Panc1 (cell line): Measurements from ENCODE around the gene ZC3H11A. TPM values are rescaled to one million over a fixed set of nuclear protein-coding genes. Genes with fewer than 3 reads are reported as not detected.

ENCODE experiments used
- ATAC-seq: fragments of 200-7000 bp; cut with Tn5 transposase; 2 replicates; pipeline ENCODE4 v1.9.1; 2020; ENCODE audit warnings: mild to moderate bottlenecking, moderate library complexity
- BruUV-seq: library from RNA; stranded (reverse); fragments of 400-500 nt; replicated peaks from 2 replicates; lab custom pipeline; 2021; lab: Mats Ljungman, UMichigan
- CTCF ChIA-PET: fragments of 300-600 bp; sonication (Branson Sonifier 250); formaldehyde crosslinking; loops from one replicate; lab custom pipeline; 2022; ENCODE audit warnings: antibody characterized with exemption; lab: Charles Lee
- POLR2A ChIA-PET: fragments of 300-600 bp; sonication (Branson Sonifier 250); formaldehyde crosslinking; loops from one replicate; lab custom pipeline; 2022; ENCODE audit warnings: antibody characterized with exemption; lab: Charles Lee
- DNase-seq: peaks from one replicate; pipeline ENCODE4 v3.0.0-alpha.2; 2010; ENCODE audit warnings: low read depth, low spot score
- H3K27ac ChIP-seq: 2 replicates; pipeline ENCODE4 v1.5.1; 2011; ENCODE audit warnings: mild to moderate bottlenecking, low read length, inconsistent platforms
- H3K27me3 ChIP-seq: fragments of 200-500 bp; sonication (Bioruptor generic); 2 replicates; pipeline ENCODE4 v1.6.0; 2014; ENCODE audit warnings: low read length, inconsistent platforms; ENCODE audit not compliant: control insufficient read depth, insufficient read depth
- H3K36me3 ChIP-seq: fragments of 200-500 bp; sonication (Bioruptor generic); 2 replicates; pipeline ENCODE4 v1.5.1; 2014; ENCODE audit warnings: inconsistent platforms, mild to moderate bottlenecking, low read length, moderate library complexity; ENCODE audit not compliant: control insufficient read depth, insufficient read depth
- H3K4me1 ChIP-seq: 2 replicates; pipeline ENCODE4 v1.5.1; 2011; ENCODE audit warnings: inconsistent platforms, mild to moderate bottlenecking, low read length, moderate library complexity; ENCODE audit not compliant: control insufficient read depth, insufficient read depth
- H3K4me3 ChIP-seq, 2 experiments: 2 replicates each; pipeline ENCODE4 v1.5.1; 2011 to 2012; ENCODE audit warnings: low read depth in 2 of 2, low read length in 2 of 2, mild to moderate bottlenecking in 2 of 2, inconsistent platforms in 1 of 2, moderate library complexity in 1 of 2
- H3K9me3 ChIP-seq: fragments of 200-500 bp; sonication (Bioruptor generic); 2 replicates; pipeline ENCODE4 v1.5.1; 2014; ENCODE audit warnings: low read depth, mild to moderate bottlenecking, inconsistent platforms, low read length, moderate library complexity; ENCODE audit not compliant: control insufficient read depth, insufficient read depth
- CTCF ChIP-seq: fragments of 450-650 bp; IDR thresholded peaks from 2 replicates; pipeline ENCODE4 v1.5.1; 2017; ENCODE audit warnings: mild to moderate bottlenecking
- POLR2AphosphoS5 ChIP-seq: IDR thresholded peaks from 2 replicates; pipeline ENCODE4 v1.6.1; 2012; ENCODE audit warnings: mild to moderate bottlenecking, low read depth, low read length, moderate library complexity
- REST ChIP-seq, 2 experiments: IDR thresholded peaks; 2 replicates each; pipeline ENCODE4 v1.6.1; 2011 to 2012; ENCODE audit warnings: low read depth in 2 of 2, control low read depth in 1 of 2, low read length in 1 of 2, mild to moderate bottlenecking in 1 of 2, moderate library complexity in 1 of 2; ENCODE audit not compliant: insufficient read depth in 1 of 2
- SIN3A ChIP-seq: IDR thresholded peaks from 2 replicates; pipeline ENCODE4 v1.6.1; 2012; ENCODE audit warnings: low read depth, mild to moderate bottlenecking, low read length, moderate library complexity, borderline replicate concordance; ENCODE audit not compliant: insufficient read depth
- TCF7L2 ChIP-seq: IDR thresholded peaks from 2 replicates; pipeline ENCODE4 v1.6.1; 2011; ENCODE audit warnings: mild to moderate bottlenecking, low read depth, low read length, inconsistent platforms
- in situ Hi-C: cut with HindIII; loops from 2 replicates; pipeline ENCODE4 v1.10.0; 2016; ENCODE audit warnings: low sequenced_read_pairs, low pct_unique_long_range_greater_than_20kb
- intact Hi-C: fragments of 100-400 bp; cut with micrococcal nuclease; formaldehyde crosslinking; loops from one replicate; pipeline ENCODE4 v1.10.0; 2022; ENCODE audit not compliant: unreplicated experiment
- total RNA-seq: library from RNA; stranded (reverse); gene quantifications from one replicate; pipeline ENCODE4 v1.2.1, GENCODE V29; 2021; ENCODE audit not compliant: unreplicated experiment

Gene ZC3H11A
- total RNA-seq, 1 experiment from 2014 or later = 69.6 TPM

DNA sequence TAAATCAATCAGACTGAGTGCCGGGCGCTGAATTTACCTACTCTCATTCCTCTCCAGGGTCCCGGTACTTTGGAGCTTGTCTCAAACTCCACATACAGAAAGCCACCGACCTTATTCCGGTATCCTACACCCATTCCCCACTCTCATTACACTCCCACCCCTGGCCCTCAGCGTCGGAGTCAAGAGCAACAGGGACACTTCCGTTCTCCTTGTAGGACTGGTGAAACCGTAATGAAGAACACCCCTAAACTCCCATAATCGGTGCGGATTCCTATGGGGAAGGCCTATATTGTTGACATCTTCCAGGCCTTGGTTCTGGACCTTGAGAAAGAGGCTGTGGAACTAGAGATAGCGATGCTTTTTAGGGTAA, 798 bp downstream of the ZC3H11A start:
- Histone ChIP-seq H3K4me1 (peaks cover 27% of the 10 kb centered on the region), H3K27me3 (no peaks in the 10 kb centered on the region), H3K9me3 (no peaks in the 10 kb centered on the region; the same call in 1 of the 2 replicates), H3K4me3 (peak overlapping the region; percentile 90 to 91), H3K36me3 (peaks cover 15% of the 10 kb centered on the region), H3K27ac (peak overlapping the region; percentile 99)
- ChIA-PET CTCF (no interaction called here), POLR2A (interaction anchor here (0.5 kb wide), 1 partner anchor 247 kb away, joined by 9 read pairs; no protein-coding TSS in a partner anchor)
- in situ Hi-C loops (no loop called here), intact Hi-C loops (no loop called here)
- DNase-seq (no peak), ATAC-seq (peak; percentile 30; the same call in 1 of the 2 replicates)
- TF ChIP-seq SIN3A = no peak
- TF ChIP-seq REST (IDR thresholded peaks at IDR 0.05; ENCODE audit: insufficient read depth in 1 of 2, low read depth in 2 of 2, low read length in 1 of 2) = no peak
- TF ChIP-seq CTCF = no peak
- TF ChIP-seq POLR2AphosphoS5 = no peak
- TF ChIP-seq TCF7L2 = no peak
- no TSS peak for BruUV-seq

DNA sequence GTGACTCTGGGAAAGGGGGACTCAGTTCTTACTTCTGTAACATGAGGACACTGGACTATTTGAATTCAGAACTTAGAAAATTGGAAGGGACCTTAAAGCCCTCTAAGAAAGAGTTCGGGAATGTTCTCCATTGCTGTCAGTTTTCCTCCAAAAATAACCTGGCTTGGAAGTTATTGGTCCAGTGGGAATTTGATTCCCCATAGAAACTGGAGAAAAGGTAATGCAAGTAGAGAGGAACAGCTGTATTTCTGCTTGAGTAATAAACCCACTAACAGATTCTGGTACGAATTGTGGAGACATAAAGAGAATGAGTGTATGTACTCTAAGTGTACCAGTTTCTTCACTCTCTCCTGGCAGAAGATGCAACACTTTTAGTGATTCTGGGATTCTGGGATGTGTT, 1.8 kb downstream of the ZC3H11A start:
- Histone ChIP-seq H3K36me3 (peaks cover 22% of the 10 kb centered on the region), H3K27ac (peak overlapping the region; percentile 99), H3K4me3 (peak overlapping the region; percentile 90 to 91), H3K27me3 (no peaks in the 10 kb centered on the region), H3K9me3 (no peaks in the 10 kb centered on the region; the same call in 1 of the 2 replicates), H3K4me1 (peaks cover 27% of the 10 kb centered on the region)
- TF ChIP-seq SIN3A = no peak
- TF ChIP-seq POLR2AphosphoS5 = no peak
- no peak for TF ChIP-seq REST (IDR thresholded peaks at IDR 0.05; ENCODE audit: insufficient read depth in 1 of 2, low read depth in 2 of 2, low read length in 1 of 2)
- TF ChIP-seq TCF7L2 = no peak
- no peak for TF ChIP-seq CTCF
- no TSS peak for BruUV-seq
- ChIA-PET CTCF (no interaction called here), POLR2A (interaction anchor here (0.6 kb wide), 1 partner anchor 18 kb away, joined by 4 read pairs; no protein-coding TSS in a partner anchor)
- intact Hi-C loops (no loop called here), in situ Hi-C loops (no loop called here)
- ATAC-seq (no peak), DNase-seq (no peak)
